ENCODE measurements around the gene NR0B2.

Gene NR0B2

DNA sequence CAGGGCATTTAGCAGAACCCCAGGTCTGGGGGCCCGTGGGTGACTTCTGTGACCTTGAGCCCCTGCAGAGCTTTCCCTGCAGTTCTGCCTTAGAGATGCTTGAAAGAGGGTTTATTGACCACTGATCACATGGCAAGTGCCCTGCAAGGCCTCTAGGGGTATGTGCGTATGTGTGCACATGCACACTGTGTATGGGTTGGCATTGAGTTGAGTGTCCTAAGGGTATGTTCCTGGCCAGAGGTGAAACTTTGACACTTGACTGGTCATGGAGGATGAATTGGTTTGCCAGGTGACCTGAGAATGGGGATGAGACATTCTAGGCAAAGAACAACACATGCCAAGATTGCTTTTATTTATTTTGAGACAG lies 24.9 kb upstream of the NR0B2 start:
- Histone ChIP-seq H3K79me2 (ENCODE audit: insufficient read depth, low read length) (peaks cover 22% of the 10 kb centered on the region; the same call in 1 of the 2 replicates), H4K20me1 (ENCODE audit: insufficient read depth, low read length, poor library complexity, severe bottlenecking) (peaks cover 11% of the 10 kb centered on the region), H3K27me3 (ENCODE audit: insufficient read depth, low read length, poor library complexity, severe bottlenecking) (no peaks in the 10 kb centered on the region), H3K9ac (ENCODE audit: low read depth, low read length, poor library complexity, severe bottlenecking) (no peak overlapping the region), H3K4me1 (ENCODE audit: insufficient read depth, low read length, poor library complexity, severe bottlenecking) (no peaks in the 10 kb centered on the region), H2AFZ (ENCODE audit: low read length) (no peak overlapping the region), H3K9me2 (replicated peaks; ENCODE audit: low read depth, low read length) (no peaks in the 10 kb centered on the region), H3K4me3 (ENCODE audit: low read length, poor library complexity, severe bottlenecking) (no peak overlapping the region), H3K36me3 (ENCODE audit: insufficient read depth, low read length) (peaks cover 54% of the 10 kb centered on the region; the same call in 1 of the 2 replicates), H3K9me3 (ENCODE audit: insufficient read depth, low read depth, low read length) (no peaks in the 10 kb centered on the region), H3K4me2 (ENCODE audit: low read depth, low read length, poor library complexity, severe bottlenecking) (no peak overlapping the region), H3F3A (ENCODE audit: low read depth) (no peaks in the 10 kb centered on the region)
- no peak for TF ChIP-seq EZH2phosphoT487 (IDR thresholded peaks at IDR 0.05; ENCODE audit: borderline replicate concordance)
- TF ChIP-seq, protein P1, sequence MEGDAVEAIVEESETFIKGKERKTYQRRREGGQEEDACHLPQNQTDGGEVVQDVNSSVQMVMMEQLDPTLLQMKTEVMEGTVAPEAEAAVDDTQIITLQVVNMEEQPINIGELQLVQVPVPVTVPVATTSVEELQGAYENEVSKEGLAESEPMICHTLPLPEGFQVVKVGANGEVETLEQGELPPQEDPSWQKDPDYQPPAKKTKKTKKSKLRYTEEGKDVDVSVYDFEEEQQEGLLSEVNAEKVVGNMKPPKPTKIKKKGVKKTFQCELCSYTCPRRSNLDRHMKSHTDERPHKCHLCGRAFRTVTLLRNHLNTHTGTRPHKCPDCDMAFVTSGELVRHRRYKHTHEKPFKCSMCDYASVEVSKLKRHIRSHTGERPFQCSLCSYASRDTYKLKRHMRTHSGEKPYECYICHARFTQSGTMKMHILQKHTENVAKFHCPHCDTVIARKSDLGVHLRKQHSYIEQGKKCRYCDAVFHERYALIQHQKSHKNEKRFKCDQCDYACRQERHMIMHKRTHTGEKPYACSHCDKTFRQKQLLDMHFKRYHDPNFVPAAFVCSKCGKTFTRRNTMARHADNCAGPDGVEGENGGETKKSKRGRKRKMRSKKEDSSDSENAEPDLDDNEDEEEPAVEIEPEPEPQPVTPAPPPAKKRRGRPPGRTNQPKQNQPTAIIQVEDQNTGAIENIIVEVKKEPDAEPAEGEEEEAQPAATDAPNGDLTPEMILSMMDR (conservative IDR thresholded peaks at IDR 0.05; ENCODE audit: low read length): no peak

- no peaks in the 10 kb centered on the region for H3F3A ChIP-seq (ENCODE audit: low read depth)
- no peaks in the 10 kb centered on the region for H3K9me3 ChIP-seq (ENCODE audit: insufficient read depth, low read depth, low read length)
- H3K36me3 ChIP-seq (ENCODE audit: insufficient read depth, low read length): peaks cover 51% of the 10 kb centered on the region; the same call in 1 of the 2 replicates
- H3K4me3 ChIP-seq (ENCODE audit: low read length, poor library complexity, severe bottlenecking): no peak overlapping the region
- H3K4me1 ChIP-seq (ENCODE audit: insufficient read depth, low read length, poor library complexity, severe bottlenecking): no peaks in the 10 kb centered on the region
- peaks cover 11% of the 10 kb centered on the region for H4K20me1 ChIP-seq (ENCODE audit: insufficient read depth, low read length, poor library complexity, severe bottlenecking)
- H2AFZ ChIP-seq (ENCODE audit: low read length): no peak overlapping the region
- no peaks in the 10 kb centered on the region for H3K27me3 ChIP-seq (ENCODE audit: insufficient read depth, low read length, poor library complexity, severe bottlenecking)
- peaks cover 22% of the 10 kb centered on the region; the same call in 1 of the 2 replicates for H3K79me2 ChIP-seq (ENCODE audit: insufficient read depth, low read length)
- TF ChIP-seq, protein P1 (conservative IDR thresholded peaks at IDR 0.05; ENCODE audit: low read length): no peak
- TF ChIP-seq EZH2phosphoT487 (IDR thresholded peaks at IDR 0.05; ENCODE audit: borderline replicate concordance): no peak
- no peaks in the 10 kb centered on the region for H3K9me2 ChIP-seq (replicated peaks; ENCODE audit: low read depth, low read length)
- no peak overlapping the region for H3K4me2 ChIP-seq (ENCODE audit: low read depth, low read length, poor library complexity, severe bottlenecking)
- H3K9ac ChIP-seq (ENCODE audit: low read depth, low read length, poor library complexity, severe bottlenecking): no peak overlapping the region
These were observed 24.4 kb upstream of the NR0B2 start for GRCh38 chr1:26938004-26938658.

DNA sequence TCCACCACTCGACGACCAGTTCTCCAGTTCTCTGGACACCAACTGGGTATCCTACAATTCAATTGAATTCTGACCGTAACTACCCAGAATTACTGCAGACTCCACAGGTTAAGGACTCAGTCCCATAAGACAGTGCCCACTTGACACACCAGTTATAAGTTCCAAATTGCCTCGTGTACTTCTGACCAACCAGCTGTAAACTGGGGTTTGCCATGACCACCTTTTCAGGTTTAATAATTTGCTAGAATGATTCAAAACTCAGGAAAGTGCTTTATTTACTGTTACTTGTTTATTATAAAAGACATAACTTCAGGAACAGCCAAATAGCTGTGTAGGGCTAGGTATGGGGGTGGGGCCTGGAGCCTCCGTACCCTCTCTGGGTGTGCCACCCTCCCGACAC lies 23.0 kb upstream of the NR0B2 start:
- Histone ChIP-seq H3K4me2 (ENCODE audit: low read depth, low read length, poor library complexity, severe bottlenecking) (no peak overlapping the region), H4K20me1 (ENCODE audit: insufficient read depth, low read length, poor library complexity, severe bottlenecking) (peaks cover 11% of the 10 kb centered on the region), H3K4me3 (ENCODE audit: low read length, poor library complexity, severe bottlenecking) (no peak overlapping the region), H3K79me2 (ENCODE audit: insufficient read depth, low read length) (peaks cover 27% of the 10 kb centered on the region; the same call in 1 of the 2 replicates), H3K4me1 (ENCODE audit: insufficient read depth, low read length, poor library complexity, severe bottlenecking) (no peaks in the 10 kb centered on the region), H3K9ac (ENCODE audit: low read depth, low read length, poor library complexity, severe bottlenecking) (no peak overlapping the region), H2AFZ (ENCODE audit: low read length) (no peak overlapping the region), H3K36me3 (ENCODE audit: insufficient read depth, low read length) (peaks cover 38% of the 10 kb centered on the region; the same call in 1 of the 2 replicates), H3F3A (ENCODE audit: low read depth) (no peaks in the 10 kb centered on the region), H3K9me3 (ENCODE audit: insufficient read depth, low read depth, low read length) (no peaks in the 10 kb centered on the region), H3K9me2 (replicated peaks; ENCODE audit: low read depth, low read length) (no peaks in the 10 kb centered on the region), H3K27me3 (ENCODE audit: insufficient read depth, low read length, poor library complexity, severe bottlenecking) (no peaks in the 10 kb centered on the region)
- no peak for TF ChIP-seq EZH2phosphoT487 (IDR thresholded peaks at IDR 0.05; ENCODE audit: borderline replicate concordance)
- TF ChIP-seq, protein P1 (conservative IDR thresholded peaks at IDR 0.05; ENCODE audit: low read length): no peak
